ENCODE measurements around the gene LGALS3BP.

Gene LGALS3BP

DNA sequence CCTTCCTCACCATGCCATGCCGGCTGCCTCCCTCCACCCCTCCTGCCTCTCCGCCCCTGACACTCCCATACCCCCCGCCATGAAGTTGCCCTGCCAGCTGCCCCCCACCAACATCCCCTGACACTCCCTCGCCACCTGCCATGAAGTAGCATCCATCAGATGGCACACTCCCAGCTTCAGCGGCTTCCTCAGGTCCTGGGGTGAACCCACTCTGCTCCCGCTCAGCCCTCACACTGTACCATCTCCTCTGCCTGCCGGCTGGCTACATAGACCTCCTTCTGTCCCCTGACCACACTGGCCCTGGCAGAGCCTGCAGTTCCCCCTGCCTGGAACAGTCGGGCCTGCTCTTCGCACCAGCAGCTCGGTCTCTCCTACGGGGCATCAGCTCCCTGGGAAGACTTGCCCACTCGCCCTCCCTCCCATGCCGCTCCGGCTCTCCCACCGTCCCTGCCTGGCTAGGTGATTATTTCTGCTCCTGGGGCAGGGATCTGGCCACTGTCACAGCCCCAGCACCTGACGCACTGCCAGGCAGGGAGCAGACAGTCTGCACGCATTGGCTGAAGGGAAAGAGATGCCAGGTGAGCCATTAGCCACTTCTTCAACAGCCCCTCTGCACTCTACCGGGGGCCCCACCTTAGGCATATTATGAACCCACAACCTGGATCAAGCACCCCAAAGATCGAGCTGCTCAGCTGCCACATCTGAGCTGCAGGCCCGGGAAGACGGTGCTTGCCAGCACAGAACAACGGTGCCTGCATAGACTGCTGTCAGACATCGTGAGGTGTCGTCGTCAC is 20.9 kb upstream of the LGALS3BP start:
- no peak overlapping the region for H4K91ac ChIP-seq (ENCODE audit: low read depth, low read length)
- H2BK120ac ChIP-seq (ENCODE audit: insufficient read depth, low read length, poor library complexity) = no peak overlapping the region
- peaks cover 46 to 59% of the 10 kb centered on the region in 2 experiments for H3K36me3 ChIP-seq (ENCODE audit: control insufficient read depth in 1 of 2, insufficient read depth in 2 of 2, low read length in 2 of 2)
- no peak for DNase-seq
- no peaks in the 10 kb centered on the region for H3K27me3 ChIP-seq (ENCODE audit: insufficient read depth, low read length)
- no peak overlapping the region for H4K12ac ChIP-seq (ENCODE audit: low read depth, low read length)
- H2BK5ac ChIP-seq (ENCODE audit: low read depth, low read length, poor library complexity) = no peak overlapping the region
- H4K8ac ChIP-seq (ENCODE audit: low read depth, low read length) = no peak overlapping the region
- H3K14ac ChIP-seq (ENCODE audit: low read length) = no peak overlapping the region
- H2AK5ac ChIP-seq (ENCODE audit: low read length) = no peak overlapping the region
- H3K4me1 ChIP-seq (ENCODE audit: control insufficient read depth in 1 of 2, insufficient read depth in 2 of 2, low read length in 2 of 2) = peaks cover 3 to 5% of the 10 kb centered on the region in 2 experiments
- H3K9me3 ChIP-seq (ENCODE audit: insufficient read depth, low read depth, low read length) = no peaks in the 10 kb centered on the region
- no peak overlapping the region for H3K23ac ChIP-seq (ENCODE audit: low read length)
- H2BK12ac ChIP-seq (ENCODE audit: low read length) = no peak overlapping the region
- no peak overlapping the region for H3K4ac ChIP-seq (ENCODE audit: low read depth, low read length)
- no peak overlapping the region for H2AFZ ChIP-seq (ENCODE audit: insufficient read depth, low read length, poor library complexity)
- WGBS (ENCODE audit: extremely low coverage, insufficient coverage, insufficient read length) = no CpG with 5 or more reads among the region's 25 CpGs
- no peak overlapping the region for H3K9ac ChIP-seq (ENCODE audit: low read length)
- peak overlapping the region; percentile 33 for H3K18ac ChIP-seq (ENCODE audit: low read length)
- peak overlapping the region; percentile 29 for H3K4me3 ChIP-seq (ENCODE audit: low read depth, low read length)
- no peak overlapping the region for H3K4me2 ChIP-seq (ENCODE audit: low read length)
- H3K27ac ChIP-seq (ENCODE audit: low read depth, low read length) = no peak overlapping the region
- H3K79me2 ChIP-seq (ENCODE audit: control insufficient read depth, insufficient read depth, low read length, poor library complexity) = no peaks in the 10 kb centered on the region
- H3K79me1 ChIP-seq (ENCODE audit: low read length) = no peaks in the 10 kb centered on the region

DNA sequence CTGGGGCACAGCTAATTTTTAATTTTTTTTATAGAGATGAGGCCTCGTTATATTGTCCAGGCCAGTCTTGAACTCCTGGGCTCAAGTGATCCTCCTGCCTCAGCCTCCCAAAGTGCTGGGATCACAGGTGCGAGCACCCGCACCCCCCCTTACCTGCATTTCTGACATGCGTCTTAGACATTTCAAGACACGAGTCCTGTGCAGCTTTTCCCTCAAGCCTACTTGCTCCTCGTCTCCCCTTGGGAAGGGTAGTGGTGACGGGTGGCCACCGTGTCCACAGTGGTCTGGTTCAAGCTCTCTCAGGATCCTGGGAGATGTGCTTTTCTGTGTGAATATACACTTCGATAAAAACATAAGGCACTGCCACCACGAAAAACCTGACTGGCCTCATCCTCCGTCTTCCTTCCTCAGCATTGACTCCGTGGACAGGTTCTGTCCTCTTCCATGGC is 20.2 kb upstream of the LGALS3BP start:
- no CpG with 5 or more reads among the region's 12 CpGs for WGBS (ENCODE audit: extremely low coverage, insufficient coverage, insufficient read length)

GRCh38 chr17:78999056-78999768 is 19.5 kb upstream of the LGALS3BP start:
- H3K9ac ChIP-seq (ENCODE audit: low read length) = no peak overlapping the region
- no peak overlapping the region for H4K12ac ChIP-seq (ENCODE audit: low read depth, low read length)
- no peak overlapping the region for H3K4me3 ChIP-seq (ENCODE audit: low read depth, low read length)
- H2AK5ac ChIP-seq (ENCODE audit: low read length) = no peak overlapping the region
- DNase-seq = no peak
- H3K18ac ChIP-seq (ENCODE audit: low read length) = no peak overlapping the region
- no peaks in the 10 kb centered on the region for H3K79me2 ChIP-seq (ENCODE audit: control insufficient read depth, insufficient read depth, low read length, poor library complexity)
- H2BK120ac ChIP-seq (ENCODE audit: insufficient read depth, low read length, poor library complexity) = no peak overlapping the region
- H3K4me2 ChIP-seq (ENCODE audit: low read length) = no peak overlapping the region
- H2BK12ac ChIP-seq (ENCODE audit: low read length) = no peak overlapping the region
- no peaks in the 10 kb centered on the region for H3K79me1 ChIP-seq (ENCODE audit: low read length)
- no peak overlapping the region for H3K4ac ChIP-seq (ENCODE audit: low read depth, low read length)
- no peaks in the 10 kb centered on the region for H3K27me3 ChIP-seq (ENCODE audit: insufficient read depth, low read length)
- H3K27ac ChIP-seq (ENCODE audit: low read depth, low read length) = no peak overlapping the region
- no peaks in the 10 kb centered on the region for H3K4me1 ChIP-seq (ENCODE audit: control insufficient read depth in 1 of 2, insufficient read depth in 2 of 2, low read length in 2 of 2)
- no peak overlapping the region for H3K23ac ChIP-seq (ENCODE audit: low read length)
- WGBS (ENCODE audit: extremely low coverage, insufficient coverage, insufficient read length) = no CpG with 5 or more reads among the region's 17 CpGs
- peaks cover under 1% of the 10 kb centered on the region for H3K9me3 ChIP-seq (ENCODE audit: insufficient read depth, low read depth, low read length)
- H3K36me3 ChIP-seq (ENCODE audit: control insufficient read depth in 1 of 2, insufficient read depth in 2 of 2, low read length in 2 of 2) = peaks cover 57 to 72% of the 10 kb centered on the region in 2 experiments
- H2AFZ ChIP-seq (ENCODE audit: insufficient read depth, low read length, poor library complexity) = no peak overlapping the region
- H4K8ac ChIP-seq (ENCODE audit: low read depth, low read length) = no peak overlapping the region
- H4K91ac ChIP-seq (ENCODE audit: low read depth, low read length) = no peak overlapping the region
- no peak overlapping the region for H3K14ac ChIP-seq (ENCODE audit: low read length)
- H2BK5ac ChIP-seq (ENCODE audit: low read depth, low read length, poor library complexity) = no peak overlapping the region

More for the DNA sequence above, 20.2 kb upstream of the LGALS3BP start:
- H3K27me3 ChIP-seq (ENCODE audit: insufficient read depth, low read length) = no peaks in the 10 kb centered on the region
- H2BK120ac ChIP-seq (ENCODE audit: insufficient read depth, low read length, poor library complexity) = no peak overlapping the region
- no peak for DNase-seq
- no peaks in the 10 kb centered on the region for H3K79me2 ChIP-seq (ENCODE audit: control insufficient read depth, insufficient read depth, low read length, poor library complexity)
- H4K91ac ChIP-seq (ENCODE audit: low read depth, low read length) = no peak overlapping the region
- no peak overlapping the region for H2AFZ ChIP-seq (ENCODE audit: insufficient read depth, low read length, poor library complexity)
- H4K12ac ChIP-seq (ENCODE audit: low read depth, low read length) = no peak overlapping the region
- H2BK5ac ChIP-seq (ENCODE audit: low read depth, low read length, poor library complexity) = no peak overlapping the region
- H3K9ac ChIP-seq (ENCODE audit: low read length) = no peak overlapping the region
- H3K4me2 ChIP-seq (ENCODE audit: low read length) = no peak overlapping the region
- no peak overlapping the region for H3K14ac ChIP-seq (ENCODE audit: low read length)
- H3K36me3 ChIP-seq (ENCODE audit: control insufficient read depth in 1 of 2, insufficient read depth in 2 of 2, low read length in 2 of 2) = peaks cover 51 to 64% of the 10 kb centered on the region in 2 experiments
- no peaks in the 10 kb centered on the region for H3K9me3 ChIP-seq (ENCODE audit: insufficient read depth, low read depth, low read length)
- no peak overlapping the region for H3K4ac ChIP-seq (ENCODE audit: low read depth, low read length)
- H2AK5ac ChIP-seq (ENCODE audit: low read length) = no peak overlapping the region
- no peaks in the 10 kb centered on the region for H3K4me1 ChIP-seq (ENCODE audit: control insufficient read depth in 1 of 2, insufficient read depth in 2 of 2, low read length in 2 of 2)
- H2BK12ac ChIP-seq (ENCODE audit: low read length) = no peak overlapping the region
- H4K8ac ChIP-seq (ENCODE audit: low read depth, low read length) = no peak overlapping the region
- H3K27ac ChIP-seq (ENCODE audit: low read depth, low read length) = no peak overlapping the region
- no peaks in the 10 kb centered on the region for H3K79me1 ChIP-seq (ENCODE audit: low read length)
- no peak overlapping the region for H3K23ac ChIP-seq (ENCODE audit: low read length)
- H3K18ac ChIP-seq (ENCODE audit: low read length) = no peak overlapping the region
- H3K4me3 ChIP-seq (ENCODE audit: low read depth, low read length) = no peak overlapping the region

GRCh38 chr17:78998311-78999055 is 18.8 kb upstream of the LGALS3BP start:
- Histone ChIP-seq H3K4me2 (ENCODE audit: low read length) (no peak overlapping the region), H4K8ac (ENCODE audit: low read depth, low read length) (no peak overlapping the region), H3K4me3 (ENCODE audit: low read depth, low read length) (no peak overlapping the region), H3K36me3 (ENCODE audit: control insufficient read depth in 1 of 2, insufficient read depth in 2 of 2, low read length in 2 of 2) (peaks cover 65 to 76% of the 10 kb centered on the region in 2 experiments), H3K9me3 (ENCODE audit: insufficient read depth, low read depth, low read length) (peaks cover 5% of the 10 kb centered on the region), H2BK12ac (ENCODE audit: low read length) (no peak overlapping the region), H2AK5ac (ENCODE audit: low read length) (no peak overlapping the region), H3K9ac (ENCODE audit: low read length) (no peak overlapping the region), H3K14ac (ENCODE audit: low read length) (no peak overlapping the region), H3K27ac (ENCODE audit: low read depth, low read length) (no peak overlapping the region), H2BK120ac (ENCODE audit: insufficient read depth, low read length, poor library complexity) (no peak overlapping the region), H3K79me2 (ENCODE audit: control insufficient read depth, insufficient read depth, low read length, poor library complexity) (no peaks in the 10 kb centered on the region), H2AFZ (ENCODE audit: insufficient read depth, low read length, poor library complexity) (no peak overlapping the region), H4K12ac (ENCODE audit: low read depth, low read length) (no peak overlapping the region), H4K91ac (ENCODE audit: low read depth, low read length) (no peak overlapping the region), H2BK5ac (ENCODE audit: low read depth, low read length, poor library complexity) (no peak overlapping the region), H3K4ac (ENCODE audit: low read depth, low read length) (no peak overlapping the region), H3K79me1 (ENCODE audit: low read length) (no peaks in the 10 kb centered on the region), H3K27me3 (ENCODE audit: insufficient read depth, low read length) (no peaks in the 10 kb centered on the region), H3K18ac (ENCODE audit: low read length) (no peak overlapping the region), H3K23ac (ENCODE audit: low read length) (no peak overlapping the region), H3K4me1 (ENCODE audit: control insufficient read depth in 1 of 2, insufficient read depth in 2 of 2, low read length in 2 of 2) (no peaks in the 10 kb centered on the region)
- no CpG with 5 or more reads among the region's 28 CpGs for WGBS (ENCODE audit: extremely low coverage, insufficient coverage, insufficient read length)
- DNase-seq = no peak

Data from trophoblast cell (in vitro differentiated cells and primary cell).